ENCODE results near the gene HSD17B1. TPM values are rescaled to one million over a fixed set of nuclear protein-coding genes. Genes with fewer than 3 reads are reported as not detected.

Gene HSD17B1
- total and polyA plus RNA-seq, 2 of the 4 experiments (the other 2 are of a cell fraction): 0.72 to 1.4 TPM

- no peaks in the 10 kb centered on the region for H3K27me3 ChIP-seq (ENCODE audit: control insufficient read depth, insufficient read depth, low read length)
- H3K14ac ChIP-seq (replicated peaks; ENCODE audit: low read depth, low read length): peak overlapping the region; percentile 68
- ChIA-PET POLR2A (ENCODE audit: unreplicated experiment) (no interaction called here), CTCF (no interaction called here)
- no peak for TF ChIP-seq FOS (IDR thresholded peaks at IDR 0.05; ENCODE audit: low read depth, low read length)
- no peak for TF ChIP-seq POLR2A (IDR thresholded peaks at IDR 0.05; ENCODE audit: low read depth, low read length)
- TF ChIP-seq MAZ (IDR thresholded peaks at IDR 0.05; ENCODE audit: borderline replicate concordance, low read depth, low read length): no peak
- TF ChIP-seq RCOR1 (IDR thresholded peaks at IDR 0.05; ENCODE audit: insufficient replicate concordance, low read length): no peak
- TF ChIP-seq RAD21 (IDR thresholded peaks at IDR 0.05; ENCODE audit: low read length): no peak
- TF ChIP-seq MXI1 (IDR thresholded peaks at IDR 0.05; ENCODE audit: borderline replicate concordance, low read depth, low read length): no peak
- TF ChIP-seq USF2 (IDR thresholded peaks at IDR 0.05; ENCODE audit: low read depth, low read length): no peak
- no peak for TF ChIP-seq ELK1 (IDR thresholded peaks at IDR 0.05; ENCODE audit: borderline replicate concordance, low read depth, low read length)
- TF ChIP-seq SMC3 (IDR thresholded peaks at IDR 0.05; ENCODE audit: low read depth, low read length): no peak
- DNase-seq (peak; percentile 66), ATAC-seq (ENCODE audit: low read depth) (peak; percentile 4; the same call in 1 of the 2 replicates)
- H3K4me1 ChIP-seq (ENCODE audit: control insufficient read depth, insufficient read depth, low read length): peaks cover 36% of the 10 kb centered on the region
- peaks cover 30% of the 10 kb centered on the region for H3K9me1 ChIP-seq (ENCODE audit: insufficient read depth, low read length)
- H4K20me1 ChIP-seq (ENCODE audit: insufficient read depth, low read length): no peaks in the 10 kb centered on the region
- H3K4me2 ChIP-seq (ENCODE audit: low read depth, low read length): no peak overlapping the region
- peaks cover 9 to 35% of the 10 kb centered on the region in 2 experiments; a peak in 3 of 4 replicates for H3K79me1 ChIP-seq (ENCODE audit: low read depth in 1 of 2, low read length in 2 of 2)
- peak overlapping the region; percentile 42; the same call in 2 of the 3 replicates for H2BK15ac ChIP-seq (ENCODE audit: low read depth, low read length)
- peaks cover 2% of the 10 kb centered on the region; the same call in 1 of the 2 replicates for H3K36me3 ChIP-seq (ENCODE audit: control insufficient read depth, insufficient read depth, low read length)
- dilution Hi-C loops (cut with HindIII; ENCODE audit: low sequenced_read_pairs, unreplicated experiment): no loop called here
- peak overlapping the region; percentile 65 for H3K27ac ChIP-seq (ENCODE audit: insufficient read depth, low read length)
- peak overlapping the region; percentile 77; the same call in 1 of the 2 replicates for H3K23ac ChIP-seq (ENCODE audit: low read depth, low read length)
- H2BK120ac ChIP-seq (ENCODE audit: low read depth, low read length): peak overlapping the region; percentile 90
- peak overlapping the region; percentile 35 to 47 for H4K8ac ChIP-seq (ENCODE audit: low read depth in 2 of 2, low read length in 2 of 2)
- peak overlapping the region; percentile 39 for H3K18ac ChIP-seq (ENCODE audit: low read depth, low read length)
- peak overlapping the region; percentile 89 for H2AK9ac ChIP-seq (replicated peaks; ENCODE audit: low read depth, low read length, poor library complexity)
- peak overlapping the region; percentile 92 for H3K4ac ChIP-seq (ENCODE audit: low read depth, low read length)
- peak overlapping the region; percentile 17; the same call in 1 of the 2 replicates for H3K56ac ChIP-seq (ENCODE audit: extremely low read depth, insufficient read depth, low read length)
- peak overlapping the region; percentile 84 for H2BK5ac ChIP-seq (ENCODE audit: low read depth, low read length, poor library complexity, severe bottlenecking)
- intact Hi-C loops (cut with micrococcal nuclease): loop anchor here (5.0 to 10.0 kb wide), 3 partner anchors 304 to 564 kb away; no protein-coding TSS in a partner anchor
- H3K9ac ChIP-seq (ENCODE audit: low read depth, low read length): no peak overlapping the region
- in situ Hi-C loops (cut with MboI; ENCODE audit: low sequenced_read_pairs): loop anchor here (5.0 to 10.0 kb wide), 2 partner anchors 99 to 301 kb away; no protein-coding TSS in a partner anchor
- BruUV-seq (replicated peaks): no TSS peak
- peak overlapping the region; percentile 91 for H2AK5ac ChIP-seq (ENCODE audit: low read depth, low read length)
- no peak overlapping the region for H3K4me3 ChIP-seq (ENCODE audit: insufficient read depth, low read depth, low read length)
- H2BK20ac ChIP-seq (ENCODE audit: low read depth, low read length): peak overlapping the region; percentile 90
- 100% methylated on average over 1 of the region's 6 CpGs; no CpG with 5 or more reads in 1 of the 2 experiments for whole genome bisulfite sequencing, 2 experiments (ENCODE audit: extremely low coverage in 2 of 2, insufficient read length in 1 of 2)
- no peaks in the 10 kb centered on the region for H3K9me3 ChIP-seq (ENCODE audit: control insufficient read depth, insufficient read depth, low read length)
- H4K5ac ChIP-seq (ENCODE audit: low read depth, low read length): peak overlapping the region; percentile 75
- peak overlapping the region; percentile 80 for H2AFZ ChIP-seq (replicated peaks; ENCODE audit: low read length, poor library complexity)
- peak overlapping the region; percentile 87 for H4K91ac ChIP-seq (ENCODE audit: insufficient read depth, low read depth, low read length)
Measured at GRCh38 chr17:42526031-42526444, 26.7 kb upstream of the HSD17B1 start.

Data from IMR-90 (cell line).